GM21381 (cell line): Measurements from ENCODE around the gene CACNA2D1.

Experiments
- ATAC-seq: cut with Tn5 transposase; IDR thresholded peaks from one replicate; pipeline ENCODE4 v1.9.1; 2021; ENCODE audit warnings: mild to moderate bottlenecking, moderate library complexity; ENCODE audit not compliant: unreplicated experiment

Gene CACNA2D1

GRCh38 chr7:82010416-82010815 lies 433.2 kb downstream of the CACNA2D1 start:
- ATAC-seq = no peak

- ATAC-seq = no peak
Observed at GRCh38 chr7:82007315-82007714, 436.3 kb downstream of the CACNA2D1 start.

GRCh38 chr7:82005056-82005455 lies 438.5 kb downstream of the CACNA2D1 start:
- ATAC-seq = no peak

- ATAC-seq = no peak
Observed at GRCh38 chr7:81993186-81993585, 450.4 kb downstream of the CACNA2D1 start.

- no peak for ATAC-seq
Observed at GRCh38 chr7:81990395-81990794, 453.2 kb downstream of the CACNA2D1 start.

- ATAC-seq = no peak
Observed at GRCh38 chr7:81986723-81987470, 456.7 kb downstream of the CACNA2D1 start.

- ATAC-seq = no peak
Observed at GRCh38 chr7:81983406-81983805, 460.2 kb downstream of the CACNA2D1 start.

GRCh38 chr7:81973117-81973516 lies 470.5 kb downstream of the CACNA2D1 start:
- ATAC-seq = no peak

- no peak for ATAC-seq
Observed at GRCh38 chr7:81960026-81960425, 483.6 kb downstream of the CACNA2D1 start.

GRCh38 chr7:81957517-81957916 lies 486.1 kb downstream of the CACNA2D1 start:
- no peak for ATAC-seq

- ATAC-seq = no peak
Observed at GRCh38 chr7:81956520-81956919, 487.1 kb downstream of the CACNA2D1 start.

- no peak for ATAC-seq
Observed at GRCh38 chr7:81949306-81949705, 494.3 kb downstream of the CACNA2D1 start.

- ATAC-seq = no peak
Observed at GRCh38 chr7:81944058-81944457, 499.5 kb downstream of the CACNA2D1 start.

- ATAC-seq = no peak
Observed at GRCh38 chr7:81937091-81937490, 506.5 kb downstream of the CACNA2D1 start.

GRCh38 chr7:81934596-81935301 lies 508.8 kb downstream of the CACNA2D1 start:
- ATAC-seq = no peak

GRCh38 chr7:81932936-81933335 lies 510.6 kb downstream of the CACNA2D1 start:
- no peak for ATAC-seq

- no peak for ATAC-seq
Observed at GRCh38 chr7:81929386-81929785, 514.2 kb downstream of the CACNA2D1 start.

- no peak for ATAC-seq
Observed at GRCh38 chr7:81926154-81926553, 517.4 kb downstream of the CACNA2D1 start.

- no peak for ATAC-seq
Observed at GRCh38 chr7:81925530-81925929, 518.0 kb downstream of the CACNA2D1 start.

GRCh38 chr7:81924494-81924893 lies 519.1 kb downstream of the CACNA2D1 start:
- ATAC-seq = no peak

GRCh38 chr7:81919494-81919893 lies 524.1 kb downstream of the CACNA2D1 start:
- ATAC-seq = no peak

GRCh38 chr7:81908220-81908619 lies 535.4 kb downstream of the CACNA2D1 start:
- ATAC-seq = no peak
